ENCODE data around the gene ADGRA3. TPM values are rescaled to one million over a fixed set of nuclear protein-coding genes. Genes with fewer than 3 reads are reported as not detected.

Gene ADGRA3
- total RNA-seq, 1 experiment from 2014 or later = 40.5 TPM

GRCh38 chr4:22410645-22411247 is 105.1 kb downstream of the ADGRA3 start:
- no peak for DNase-seq (ENCODE audit: low spot score)
- CTCF ChIA-PET = interaction anchor here (1.4 kb wide), 1 partner anchor 22 kb away, joined by 4 read pairs; no protein-coding TSS in a partner anchor
- no peak for TF ChIP-seq NFATC4 (CRISPR knock-in tag; IDR thresholded peaks at IDR 0.05)
- TF ChIP-seq, protein P1, sequence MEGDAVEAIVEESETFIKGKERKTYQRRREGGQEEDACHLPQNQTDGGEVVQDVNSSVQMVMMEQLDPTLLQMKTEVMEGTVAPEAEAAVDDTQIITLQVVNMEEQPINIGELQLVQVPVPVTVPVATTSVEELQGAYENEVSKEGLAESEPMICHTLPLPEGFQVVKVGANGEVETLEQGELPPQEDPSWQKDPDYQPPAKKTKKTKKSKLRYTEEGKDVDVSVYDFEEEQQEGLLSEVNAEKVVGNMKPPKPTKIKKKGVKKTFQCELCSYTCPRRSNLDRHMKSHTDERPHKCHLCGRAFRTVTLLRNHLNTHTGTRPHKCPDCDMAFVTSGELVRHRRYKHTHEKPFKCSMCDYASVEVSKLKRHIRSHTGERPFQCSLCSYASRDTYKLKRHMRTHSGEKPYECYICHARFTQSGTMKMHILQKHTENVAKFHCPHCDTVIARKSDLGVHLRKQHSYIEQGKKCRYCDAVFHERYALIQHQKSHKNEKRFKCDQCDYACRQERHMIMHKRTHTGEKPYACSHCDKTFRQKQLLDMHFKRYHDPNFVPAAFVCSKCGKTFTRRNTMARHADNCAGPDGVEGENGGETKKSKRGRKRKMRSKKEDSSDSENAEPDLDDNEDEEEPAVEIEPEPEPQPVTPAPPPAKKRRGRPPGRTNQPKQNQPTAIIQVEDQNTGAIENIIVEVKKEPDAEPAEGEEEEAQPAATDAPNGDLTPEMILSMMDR (IDR thresholded peaks at IDR 0.05) = peak; percentile 22; the same call in 1 of the 2 replicates
- peaks cover 34% of the 10 kb centered on the region for H3K36me3 Mint-ChIP-seq
- no peak overlapping the region for H3K4me3 Mint-ChIP-seq
- H3K9me3 Mint-ChIP-seq = no peaks in the 10 kb centered on the region
- no peak overlapping the region for H3K27ac Mint-ChIP-seq
- no peaks in the 10 kb centered on the region for H3K4me1 Mint-ChIP-seq
- POLR2A ChIA-PET = no interaction called here
- no peak for ATAC-seq
- no peaks in the 10 kb centered on the region for H3K27me3 Mint-ChIP-seq (ENCODE audit: low read depth)

GRCh38 chr4:22408474-22408873 is 107.4 kb downstream of the ADGRA3 start:
- no peak for ATAC-seq
- Mint-ChIP-seq H3K27ac (no peak overlapping the region), H3K36me3 (peaks cover 39% of the 10 kb centered on the region), H3K27me3 (ENCODE audit: low read depth) (no peaks in the 10 kb centered on the region), H3K4me1 (no peaks in the 10 kb centered on the region), H3K4me3 (no peak overlapping the region), H3K9me3 (no peaks in the 10 kb centered on the region)
- CTCF ChIA-PET = no interaction called here
- TF ChIP-seq EMX1 (CRISPR knock-in tag; IDR thresholded peaks at IDR 0.05) (no peak), NR3C1 (CRISPR knock-in tag; conservative IDR thresholded peaks at IDR 0.05; ENCODE audit: low read depth) (no peak)
- DNase-seq (ENCODE audit: low spot score) = no peak
- POLR2A ChIA-PET = no interaction called here

GRCh38 chr4:22407361-22407760 is 108.5 kb downstream of the ADGRA3 start:
- no peaks in the 10 kb centered on the region for H3K27me3 Mint-ChIP-seq (ENCODE audit: low read depth)
- no peaks in the 10 kb centered on the region for H3K9me3 Mint-ChIP-seq
- no peak for TF ChIP-seq NR3C1 (CRISPR knock-in tag; conservative IDR thresholded peaks at IDR 0.05; ENCODE audit: low read depth)
- TF ChIP-seq, protein P2, sequence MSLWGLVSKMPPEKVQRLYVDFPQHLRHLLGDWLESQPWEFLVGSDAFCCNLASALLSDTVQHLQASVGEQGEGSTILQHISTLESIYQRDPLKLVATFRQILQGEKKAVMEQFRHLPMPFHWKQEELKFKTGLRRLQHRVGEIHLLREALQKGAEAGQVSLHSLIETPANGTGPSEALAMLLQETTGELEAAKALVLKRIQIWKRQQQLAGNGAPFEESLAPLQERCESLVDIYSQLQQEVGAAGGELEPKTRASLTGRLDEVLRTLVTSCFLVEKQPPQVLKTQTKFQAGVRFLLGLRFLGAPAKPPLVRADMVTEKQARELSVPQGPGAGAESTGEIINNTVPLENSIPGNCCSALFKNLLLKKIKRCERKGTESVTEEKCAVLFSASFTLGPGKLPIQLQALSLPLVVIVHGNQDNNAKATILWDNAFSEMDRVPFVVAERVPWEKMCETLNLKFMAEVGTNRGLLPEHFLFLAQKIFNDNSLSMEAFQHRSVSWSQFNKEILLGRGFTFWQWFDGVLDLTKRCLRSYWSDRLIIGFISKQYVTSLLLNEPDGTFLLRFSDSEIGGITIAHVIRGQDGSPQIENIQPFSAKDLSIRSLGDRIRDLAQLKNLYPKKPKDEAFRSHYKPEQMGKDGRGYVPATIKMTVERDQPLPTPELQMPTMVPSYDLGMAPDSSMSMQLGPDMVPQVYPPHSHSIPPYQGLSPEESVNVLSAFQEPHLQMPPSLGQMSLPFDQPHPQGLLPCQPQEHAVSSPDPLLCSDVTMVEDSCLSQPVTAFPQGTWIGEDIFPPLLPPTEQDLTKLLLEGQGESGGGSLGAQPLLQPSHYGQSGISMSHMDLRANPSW (CRISPR knock-in tag; conservative IDR thresholded peaks at IDR 0.05; ENCODE audit: low read depth) = no peak
- TF ChIP-seq, protein P1 (IDR thresholded peaks at IDR 0.05) = no peak
- no peak for TF ChIP-seq ZNF425 (CRISPR knock-in tag; conservative IDR thresholded peaks at IDR 0.05)
- TF ChIP-seq GRHL2 (CRISPR knock-in tag; IDR thresholded peaks at IDR 0.05; ENCODE audit: insufficient replicate concordance, severe bottlenecking) = no peak
- no peak for TF ChIP-seq IRF2 (CRISPR knock-in tag; IDR thresholded peaks at IDR 0.05; ENCODE audit: borderline replicate concordance, low read depth)
- TF ChIP-seq NFE2L1 (CRISPR knock-in tag; IDR thresholded peaks at IDR 0.05) = no peak
- no peak for TF ChIP-seq EMX1 (CRISPR knock-in tag; IDR thresholded peaks at IDR 0.05)
- TF ChIP-seq, protein P3, sequence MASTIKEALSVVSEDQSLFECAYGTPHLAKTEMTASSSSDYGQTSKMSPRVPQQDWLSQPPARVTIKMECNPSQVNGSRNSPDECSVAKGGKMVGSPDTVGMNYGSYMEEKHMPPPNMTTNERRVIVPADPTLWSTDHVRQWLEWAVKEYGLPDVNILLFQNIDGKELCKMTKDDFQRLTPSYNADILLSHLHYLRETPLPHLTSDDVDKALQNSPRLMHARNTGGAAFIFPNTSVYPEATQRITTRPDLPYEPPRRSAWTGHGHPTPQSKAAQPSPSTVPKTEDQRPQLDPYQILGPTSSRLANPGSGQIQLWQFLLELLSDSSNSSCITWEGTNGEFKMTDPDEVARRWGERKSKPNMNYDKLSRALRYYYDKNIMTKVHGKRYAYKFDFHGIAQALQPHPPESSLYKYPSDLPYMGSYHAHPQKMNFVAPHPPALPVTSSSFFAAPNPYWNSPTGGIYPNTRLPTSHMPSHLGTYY (CRISPR knock-in tag; IDR thresholded peaks at IDR 0.05) = no peak
- no peaks in the 10 kb centered on the region for H3K4me1 Mint-ChIP-seq
- H3K4me3 Mint-ChIP-seq = no peak overlapping the region
- DNase-seq (ENCODE audit: low spot score) (no peak), ATAC-seq (no peak)
- peaks cover 37% of the 10 kb centered on the region for H3K36me3 Mint-ChIP-seq
- ChIA-PET POLR2A (no interaction called here), CTCF (no interaction called here)
- H3K27ac Mint-ChIP-seq = no peak overlapping the region
